Measurements from ENCODE around the gene SLC13A3. TPM values are rescaled to one million over a fixed set of nuclear protein-coding genes. Genes with fewer than 3 reads are reported as not detected.

Gene SLC13A3
- total RNA-seq, 1 experiment from 2014 or later, result 9.1 TPM

- CTCF ChIA-PET, result no interaction called here
- intact Hi-C loops (cut with micrococcal nuclease; ENCODE audit: unreplicated experiment), result no loop called here
- Histone ChIP-seq H3K9me3 (ENCODE audit: insufficient read depth, low read depth) (no peaks in the 10 kb centered on the region), H3K36me3 (ENCODE audit: low read depth) (no peaks in the 10 kb centered on the region), H3K4me3 (no peak overlapping the region), H3K27me3 (ENCODE audit: insufficient read depth, low read depth) (no peaks in the 10 kb centered on the region), H3K79me2 (ENCODE audit: low read depth) (no peaks in the 10 kb centered on the region), H3K4me1 (replicated peaks; ENCODE audit: insufficient read depth) (no peaks in the 10 kb centered on the region), H3F3A (ENCODE audit: insufficient read depth, low read depth) (no peaks in the 10 kb centered on the region), H4K20me1 (ENCODE audit: insufficient read depth) (no peaks in the 10 kb centered on the region), H3K27ac (no peak overlapping the region), H2AFZ (no peak overlapping the region), H3K9me2 (ENCODE audit: insufficient read depth) (no peaks in the 10 kb centered on the region), H3K4me2 (no peak overlapping the region)
- DNase-seq, result no peak
- POLR2A ChIA-PET (ENCODE audit: unreplicated experiment), result no interaction called here
- no peak for TF ChIP-seq CTCF (conservative IDR thresholded peaks at IDR 0.05)
- TF ChIP-seq EZH2 (IDR thresholded peaks at IDR 0.05; ENCODE audit: low read depth), result no peak
- no TSS peak for BruUV-seq (replicated peaks)
Measured at GRCh38 chr20:46646122-46646521, 5.1 kb downstream of the SLC13A3 start.

GRCh38 chr20:46644733-46645132 is 6.5 kb downstream of the SLC13A3 start:
- Histone ChIP-seq H3F3A (ENCODE audit: insufficient read depth, low read depth) (no peaks in the 10 kb centered on the region), H3K4me1 (replicated peaks; ENCODE audit: insufficient read depth) (no peaks in the 10 kb centered on the region), H3K4me2 (no peak overlapping the region), H2AFZ (no peak overlapping the region), H3K9me3 (ENCODE audit: insufficient read depth, low read depth) (no peaks in the 10 kb centered on the region), H3K4me3 (no peak overlapping the region), H3K79me2 (ENCODE audit: low read depth) (no peaks in the 10 kb centered on the region), H3K27me3 (ENCODE audit: insufficient read depth, low read depth) (no peaks in the 10 kb centered on the region), H3K36me3 (ENCODE audit: low read depth) (no peaks in the 10 kb centered on the region), H3K27ac (no peak overlapping the region), H3K9me2 (ENCODE audit: insufficient read depth) (no peaks in the 10 kb centered on the region), H4K20me1 (ENCODE audit: insufficient read depth) (no peaks in the 10 kb centered on the region)
- ChIA-PET POLR2A (ENCODE audit: unreplicated experiment) (no interaction called here), CTCF (no interaction called here)
- no TSS peak for BruUV-seq (replicated peaks)
- no peak for TF ChIP-seq EZH2 (IDR thresholded peaks at IDR 0.05; ENCODE audit: low read depth)
- no peak for TF ChIP-seq CTCF (conservative IDR thresholded peaks at IDR 0.05)
- intact Hi-C loops (cut with micrococcal nuclease; ENCODE audit: unreplicated experiment), result no loop called here
- no peak for DNase-seq

- Histone ChIP-seq H2AFZ (no peak overlapping the region), H3K36me3 (ENCODE audit: low read depth) (no peaks in the 10 kb centered on the region), H3K4me3 (no peak overlapping the region), H3K9me2 (ENCODE audit: insufficient read depth) (no peaks in the 10 kb centered on the region), H3K4me2 (no peak overlapping the region), H3K4me1 (replicated peaks; ENCODE audit: insufficient read depth) (no peaks in the 10 kb centered on the region), H3K27ac (no peak overlapping the region), H3K27me3 (ENCODE audit: insufficient read depth, low read depth) (no peaks in the 10 kb centered on the region), H3K79me2 (ENCODE audit: low read depth) (no peaks in the 10 kb centered on the region), H3F3A (ENCODE audit: insufficient read depth, low read depth) (no peaks in the 10 kb centered on the region), H3K9me3 (ENCODE audit: insufficient read depth, low read depth) (no peaks in the 10 kb centered on the region), H4K20me1 (ENCODE audit: insufficient read depth) (no peaks in the 10 kb centered on the region)
- ChIA-PET POLR2A (ENCODE audit: unreplicated experiment) (no interaction called here), CTCF (no interaction called here)
- intact Hi-C loops (cut with micrococcal nuclease; ENCODE audit: unreplicated experiment), result no loop called here
- no peak for DNase-seq
- no peak for TF ChIP-seq EZH2 (IDR thresholded peaks at IDR 0.05; ENCODE audit: low read depth)
- TF ChIP-seq CTCF (conservative IDR thresholded peaks at IDR 0.05), result no peak
- no TSS peak for BruUV-seq (replicated peaks)
Measured at GRCh38 chr20:46644160-46644559, 7.1 kb downstream of the SLC13A3 start.

Data from PC-9 (cell line).